Endothelial cell of umbilical vein (primary cell): Measurements from ENCODE around the gene PCDHGA1. TPM values are rescaled to one million over a fixed set of nuclear protein-coding genes. Genes with fewer than 3 reads are reported as not detected.

Experiments
- BruUV-seq: library from RNA; stranded (reverse); fragments of 400-500 nt; replicated peaks from 2 replicates; lab custom pipeline; 2021; lab: Mats Ljungman, UMichigan
- CTCF ChIA-PET: fragments of 300-600, 350-600 bp; sonication (Branson Sonifier 250); formaldehyde crosslinking; loops from one replicate; lab custom pipeline; 2021; ENCODE audit warnings: antibody characterized with exemption, inconsistent platforms; lab: Charles Lee
- POLR2A ChIA-PET: fragments of 300-600, 350-600 bp; sonication (Branson Sonifier 250); formaldehyde crosslinking; loops from one replicate; lab custom pipeline; 2021; ENCODE audit warnings: antibody characterized with exemption, inconsistent platforms; lab: Charles Lee
- DNase-seq: peaks from one replicate; pipeline ENCODE4 v3.0.0-alpha.2; 2011; ENCODE audit warnings: low read depth, low spot score
- FAIRE-seq: peaks from 2 replicates; lab custom pipeline; 2011; peaks lifted over from hg19 to GRCh38; lab: Jason Lieb, UNC
- H2AFZ ChIP-seq: 2 replicates; pipeline ENCODE4 v1.6.0; 2012; ENCODE audit warnings: low read depth, low read length, control low read depth, inconsistent platforms
- H3K27ac ChIP-seq: 2 replicates; pipeline ENCODE4 v1.5.1; 2011; ENCODE audit warnings: low read depth, mild to moderate bottlenecking, control low read depth, low read length, moderate library complexity; ENCODE audit not compliant: insufficient read depth
- H3K27me3 ChIP-seq, 2 experiments: 2 replicates each; pipeline versions ENCODE4 v1.6.0 to v1.6.1; 2011; ENCODE audit warnings: low read length in 2 of 2, mixed read lengths in 1 of 2; ENCODE audit not compliant: control insufficient read depth in 2 of 2, insufficient read depth in 2 of 2
- H3K36me3 ChIP-seq, 2 experiments: 2 replicates in 1 of 2; 3 replicates in 1 of 2; pipeline ENCODE4 v1.5.1; 2011; ENCODE audit warnings: low read length in 2 of 2, mild to moderate bottlenecking in 1 of 2, moderate library complexity in 1 of 2; ENCODE audit not compliant: control insufficient read depth in 2 of 2, insufficient read depth in 2 of 2; ENCODE audit errors: extremely low read depth in 1 of 2
- H3K4me1 ChIP-seq: 3 replicates; pipeline ENCODE4 v1.5.1; 2011; ENCODE audit warnings: mild to moderate bottlenecking, low read length; ENCODE audit not compliant: control insufficient read depth, insufficient read depth; ENCODE audit errors: extremely low read depth
- H3K4me2 ChIP-seq: 2 replicates; pipeline ENCODE4 v1.6.1; 2011; ENCODE audit warnings: low read length, control low read depth, mixed read lengths; ENCODE audit not compliant: insufficient read depth
- H3K4me3 ChIP-seq, 3 experiments: fragments of 200-600 bp in 1 of 3; sonication (generic), shearing (Covaris generic) in 1 of 3; replicated peaks in 1 of 3; 2 replicates each; pipeline ENCODE4 v1.5.1; 2011 to 2016; ENCODE audit warnings: control low read depth in 3 of 3, low read length in 3 of 3, mild to moderate bottlenecking in 2 of 3, inconsistent platforms in 1 of 3, low read depth in 1 of 3, moderate library complexity in 1 of 3; ENCODE audit not compliant: insufficient read depth in 1 of 3
- H3K79me2 ChIP-seq: 2 replicates; pipeline ENCODE4 v1.6.0; 2012; ENCODE audit warnings: low read length, inconsistent platforms; ENCODE audit not compliant: control insufficient read depth, insufficient read depth
- H3K9ac ChIP-seq: replicated peaks from 2 replicates; pipeline ENCODE3; 2011; ENCODE audit warnings: low read length, control low read depth; ENCODE audit not compliant: insufficient read depth; ENCODE audit errors: extremely low read depth
- H3K9me1 ChIP-seq: replicated peaks from 3 replicates; pipeline ENCODE4 v1.6.0; 2011; ENCODE audit warnings: mild to moderate bottlenecking, low read length; ENCODE audit not compliant: control insufficient read depth, insufficient read depth; ENCODE audit errors: extremely low read depth
- H3K9me3 ChIP-seq: replicated peaks from 2 replicates; pipeline ENCODE4 v1.5.1; 2012; ENCODE audit warnings: low read length, inconsistent platforms; ENCODE audit not compliant: control insufficient read depth, insufficient read depth
- H4K20me1 ChIP-seq: replicated peaks from 2 replicates; pipeline ENCODE3; 2011; ENCODE audit warnings: mild to moderate bottlenecking, low read length; ENCODE audit not compliant: control insufficient read depth, insufficient read depth; ENCODE audit errors: extremely low read depth
- EZH2 ChIP-seq: IDR thresholded peaks from 2 replicates; pipeline ENCODE4 v1.6.1; 2012; ENCODE audit warnings: borderline replicate concordance, low read depth, mild to moderate bottlenecking, moderate library complexity, low read length, inconsistent platforms; ENCODE audit not compliant: severe bottlenecking
- FOS ChIP-seq: IDR thresholded peaks from 2 replicates; pipeline ENCODE4 v1.6.1; 2011; ENCODE audit warnings: mild to moderate bottlenecking, low read length, moderate library complexity, borderline replicate concordance; ENCODE audit not compliant: insufficient read depth
- GATA2 ChIP-seq: IDR thresholded peaks from 2 replicates; pipeline ENCODE4 v1.7.0; 2011; ENCODE audit warnings: low read depth, mild to moderate bottlenecking, moderate library complexity, mixed read lengths, low read length; ENCODE audit not compliant: insufficient read length, insufficient read depth
- JUN ChIP-seq: IDR thresholded peaks from 2 replicates; pipeline ENCODE4 v1.6.1; 2011; ENCODE audit warnings: borderline replicate concordance, low read depth; ENCODE audit not compliant: insufficient read length, insufficient read depth
- MYC ChIP-seq: IDR thresholded peaks from one replicate; pipeline ENCODE4 v1.6.1; 2011; ENCODE audit warnings: mild to moderate bottlenecking, low read depth, low read length
- POLR2A ChIP-seq: IDR thresholded peaks from 2 replicates; pipeline ENCODE4 v1.6.1; 2012; ENCODE audit warnings: low read depth, mild to moderate bottlenecking, control low read depth, low read length
- POLR2AphosphoS5 ChIP-seq: IDR thresholded peaks from 2 replicates; pipeline ENCODE4 v1.6.1; 2012; ENCODE audit warnings: low read depth, mild to moderate bottlenecking, control low read depth, low read length, moderate library complexity; ENCODE audit not compliant: insufficient read depth
- dilution Hi-C: fragments of 300-500 bp; cut with MboI; formaldehyde crosslinking; loops from one replicate; pipeline ENCODE4 v1.15.0; 2019; ENCODE audit warnings: low sequenced_read_pairs; ENCODE audit not compliant: extremely low pct_ligation_motif_present
- intact Hi-C: fragments of 100-400 bp; cut with micrococcal nuclease; formaldehyde crosslinking; loops from one replicate; pipeline ENCODE4 v1.10.0; 2022
- polyA plus RNA-seq, 4 experiments: library from polyadenylated mRNA; depleted of rRNA in 3 of 4; stranded (reverse) in 3 of 4; unstranded in 1 of 4; fragments of >200 nt; gene quantifications; 2 replicates each; pipeline versions ENCODE4 v1.2.1 to v1.2.3, GENCODE V29; 2011 to 2012; ENCODE audit warnings: missing spikeins in 1 of 4
- total RNA-seq: library from RNA; stranded (reverse); gene quantifications from 2 replicates; pipeline ENCODE4 v1.2.3, GENCODE V29; 2021
- TF ChIP-seq, protein P1 (sequence below), 2 donors: IDR thresholded peaks; 1 replicate in 1 of 2; 2 replicates in 1 of 2; pipeline ENCODE4 v1.5.1; 2011; ENCODE audit warnings: low read length in 2 of 2, mild to moderate bottlenecking in 2 of 2, moderate library complexity in 2 of 2, control low read depth in 1 of 2, inconsistent platforms in 1 of 2, low read depth in 1 of 2; ENCODE audit not compliant: insufficient read depth in 1 of 2; ENCODE audit errors: extremely low read depth in 1 of 2
- TF ChIP-seq, protein P2 (sequence below): IDR thresholded peaks from 2 replicates; pipeline ENCODE4 v1.6.1; 2011; ENCODE audit not compliant: insufficient read depth, insufficient read length

PCDHGA1 gene
- total and polyA plus RNA-seq, 2 donors (not counting 3 experiments of a cell fraction or from before 2014, with no cell fraction given), result 0.22 to 0.44 TPM

DNA sequence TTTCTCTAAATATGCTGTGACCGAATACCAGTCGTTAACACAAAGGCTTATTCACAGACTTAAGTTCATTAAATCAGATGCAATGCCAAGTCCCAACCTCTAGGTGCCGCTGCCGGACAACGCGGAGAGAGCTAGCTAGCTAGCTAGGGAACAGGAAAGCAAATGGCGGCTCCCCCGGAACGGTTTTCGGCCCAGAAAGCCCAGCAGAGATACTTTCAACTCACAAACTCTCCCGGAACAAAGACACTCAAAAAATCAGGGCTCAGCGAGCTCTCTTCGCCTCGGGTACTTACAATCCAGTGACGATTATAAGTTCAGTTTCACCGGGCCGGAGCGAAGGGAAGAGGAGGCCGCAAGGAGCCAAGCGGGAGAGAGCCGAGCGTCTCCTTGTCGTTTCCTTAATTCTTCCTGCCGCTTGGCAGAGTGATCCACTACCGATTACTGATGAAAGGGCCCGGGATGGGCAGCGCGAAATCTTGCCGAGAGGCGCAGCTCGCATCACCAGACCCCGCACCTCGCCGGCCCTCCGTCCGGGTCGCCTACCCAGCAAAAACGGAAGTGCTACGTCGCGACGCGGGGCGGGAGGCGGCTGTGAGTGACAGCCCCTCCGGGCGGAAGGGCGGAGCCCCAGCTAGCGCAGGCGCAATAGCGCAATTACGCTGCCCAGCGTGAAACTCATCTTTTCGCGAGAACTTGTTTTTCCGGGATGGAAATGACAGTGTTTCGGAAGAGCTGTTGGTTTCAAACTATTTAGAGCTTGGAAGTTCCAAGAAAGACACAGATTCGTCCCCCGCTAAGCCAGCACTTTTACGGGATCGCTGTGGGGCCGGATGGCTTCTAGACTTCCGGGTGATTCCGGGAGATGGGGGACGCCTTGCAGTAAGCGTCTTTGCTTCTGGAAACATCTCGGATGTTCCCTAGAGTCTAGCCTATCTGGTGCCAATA, 9.8 kb upstream of the PCDHGA1 start, which contains the start of gene TAF7:
TSS of gene TAF7 (minus strand) at position 560 of the 945 bp plus-strand sequence. CDS start 740 bp downstream, outside the sequence.
- Histone ChIP-seq H3K9me3 (peaks cover 15% of the 10 kb centered on the region), H4K20me1 (peaks cover 9% of the 10 kb centered on the region), H3K4me1 (no peaks in the 10 kb centered on the region), H3K36me3 (peaks cover 0 to 11% of the 10 kb centered on the region in 2 experiments), H3K4me3 (peak within 1 kb of the TSS; percentile 56 to 91 (median 87)), H3K9ac (peak within 1 kb of the TSS; percentile 96), H3K4me2 (peak within 1 kb of the TSS; percentile 78), H3K27me3 (no peaks in the 10 kb centered on the region), H3K27ac (peak within 1 kb of the TSS; percentile 91), H3K79me2 (peaks cover 22% of the 10 kb centered on the region), H2AFZ (peak within 1 kb of the TSS; percentile 84), H3K9me1 (no peaks in the 10 kb centered on the region)
- dilution Hi-C loops (no loop called here), intact Hi-C loops (loop anchor here (1.0 to 2.0 kb wide), 2 partner anchors 22 to 240 kb away; partner anchors contain the start of gene PCDHGA3)
- POLR2A ChIA-PET, result interaction anchor here (0.9 to 1.6 kb wide), 3 partner anchors 10 to 244 kb away, joined by 3 to 7 read pairs (median 4); partner anchors contain the start of genes PCDHGA1 and PCDHGA3
- peak; percentile 91 for DNase-seq
- TF ChIP-seq, protein P1, sequence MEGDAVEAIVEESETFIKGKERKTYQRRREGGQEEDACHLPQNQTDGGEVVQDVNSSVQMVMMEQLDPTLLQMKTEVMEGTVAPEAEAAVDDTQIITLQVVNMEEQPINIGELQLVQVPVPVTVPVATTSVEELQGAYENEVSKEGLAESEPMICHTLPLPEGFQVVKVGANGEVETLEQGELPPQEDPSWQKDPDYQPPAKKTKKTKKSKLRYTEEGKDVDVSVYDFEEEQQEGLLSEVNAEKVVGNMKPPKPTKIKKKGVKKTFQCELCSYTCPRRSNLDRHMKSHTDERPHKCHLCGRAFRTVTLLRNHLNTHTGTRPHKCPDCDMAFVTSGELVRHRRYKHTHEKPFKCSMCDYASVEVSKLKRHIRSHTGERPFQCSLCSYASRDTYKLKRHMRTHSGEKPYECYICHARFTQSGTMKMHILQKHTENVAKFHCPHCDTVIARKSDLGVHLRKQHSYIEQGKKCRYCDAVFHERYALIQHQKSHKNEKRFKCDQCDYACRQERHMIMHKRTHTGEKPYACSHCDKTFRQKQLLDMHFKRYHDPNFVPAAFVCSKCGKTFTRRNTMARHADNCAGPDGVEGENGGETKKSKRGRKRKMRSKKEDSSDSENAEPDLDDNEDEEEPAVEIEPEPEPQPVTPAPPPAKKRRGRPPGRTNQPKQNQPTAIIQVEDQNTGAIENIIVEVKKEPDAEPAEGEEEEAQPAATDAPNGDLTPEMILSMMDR (IDR thresholded peaks at IDR 0.05; ENCODE audit: extremely low read depth in 1 of 2, insufficient read depth in 1 of 2, low read depth in 1 of 2, low read length in 2 of 2), result peak; percentile 78 to 88
- TF ChIP-seq POLR2A (peak; percentile 94), MYC (no peak), GATA2 (no peak), POLR2AphosphoS5 (peak; percentile 82), JUN (no peak), FOS (peak; percentile 8), EZH2 (no peak)
- TF ChIP-seq, protein P2, sequence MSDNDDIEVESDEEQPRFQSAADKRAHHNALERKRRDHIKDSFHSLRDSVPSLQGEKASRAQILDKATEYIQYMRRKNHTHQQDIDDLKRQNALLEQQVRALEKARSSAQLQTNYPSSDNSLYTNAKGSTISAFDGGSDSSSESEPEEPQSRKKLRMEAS, result no peak
- peak; percentile 82 for FAIRE-seq
- CTCF ChIA-PET, result interaction anchor here (0.6 to 2.8 kb wide), 26 partner anchors 8 to 304 kb away, joined by 3 to 19 read pairs (median 4); partner anchors contain the start of genes PCDHGA1, PCDHGA10, PCDHGA11 and PCDHGA12
- TSS peak; percentile 80 for BruUV-seq
